Right lung (tissue), 5 donors: Measurements from ENCODE around the gene USP48. TPM values are rescaled to one million over a fixed set of nuclear protein-coding genes. Genes with fewer than 3 reads are reported as not detected.

Experiments used
- DNase-seq, 2 donors: peaks; one replicate each; pipeline ENCODE4 v3.0.0-alpha.2; 2013
- polyA plus RNA-seq, 5 donors: library from polyadenylated mRNA; unstranded; fragments of 120-200 nt; gene quantifications; one replicate each; pipeline versions ENCODE4 v1.2.1 to v1.2.3, GENCODE V29; 2013; ENCODE audit warnings: inconsistent platforms in 1 of 5, low replicate concordance in 1 of 5; ENCODE audit not compliant: insufficient read length in 5 of 5, insufficient read depth in 1 of 5

The USP48 gene
- polyA plus RNA-seq, 5 donors: 58.1 to 94.4 (median 83.9) TPM

DNA sequence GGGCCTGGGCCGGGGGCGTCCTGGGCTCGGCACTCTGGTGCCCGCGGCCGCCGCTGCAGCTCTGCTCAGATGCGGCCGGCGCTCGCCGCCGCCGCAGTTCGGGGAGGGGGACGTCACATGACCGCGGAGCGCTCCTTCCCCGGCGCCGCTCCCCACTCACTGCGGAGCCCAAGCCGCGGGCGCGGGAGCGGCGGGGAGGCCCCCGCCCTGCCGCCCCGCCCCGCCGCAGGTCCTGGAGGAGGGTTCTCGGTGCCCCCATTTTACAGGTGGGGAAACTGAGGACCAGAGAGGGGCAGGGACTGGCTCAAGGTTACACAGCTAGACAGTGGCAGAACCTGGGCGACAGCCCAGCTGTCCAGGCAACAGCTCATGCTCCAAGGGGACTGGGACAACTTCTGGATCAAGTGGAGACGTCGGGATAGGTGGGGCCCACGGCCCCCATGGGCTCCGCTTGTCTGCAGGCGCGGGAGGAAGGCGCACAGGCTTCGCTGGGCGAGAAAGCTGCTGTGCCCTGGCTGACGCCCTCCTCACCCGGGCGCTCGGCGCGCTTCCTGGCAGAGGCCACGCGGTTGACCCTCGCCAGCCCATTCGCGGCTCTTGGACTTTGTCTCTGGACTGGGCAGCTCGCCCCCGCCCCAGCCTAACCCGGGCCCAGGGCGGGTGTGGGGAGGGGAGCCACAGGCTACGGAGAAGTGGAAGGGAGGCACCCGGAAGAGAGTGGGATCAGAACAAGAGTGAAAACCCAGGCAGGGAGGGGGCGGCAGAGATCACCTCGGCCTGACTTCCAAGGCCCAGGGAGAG lies 113.5 kb downstream of the USP48 start, which contains the start of gene RAP1GAP:
RAP1GAP (minus strand) TSS at position 100 of the 801 bp plus-strand sequence. CDS start 49,325 bp downstream, outside the sequence.
- DNase-seq: no peak

DNA sequence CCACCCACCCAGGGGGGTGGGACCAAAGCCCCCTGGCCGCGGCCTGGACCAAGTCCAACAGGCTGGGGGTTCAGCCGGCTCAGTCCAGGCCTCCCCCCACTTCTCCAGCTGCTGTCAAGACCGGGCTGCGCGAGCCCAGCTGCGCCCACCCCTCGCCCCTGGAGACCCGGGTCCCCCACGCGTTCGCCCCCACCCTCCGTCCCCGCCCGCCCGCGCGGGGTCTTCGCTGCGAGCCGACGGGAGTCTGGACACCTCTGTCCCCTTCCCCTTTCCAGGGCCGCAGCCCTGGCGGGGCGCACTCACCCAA lies 114.0 kb downstream of the USP48 start:
- DNase-seq: no peak

DNA sequence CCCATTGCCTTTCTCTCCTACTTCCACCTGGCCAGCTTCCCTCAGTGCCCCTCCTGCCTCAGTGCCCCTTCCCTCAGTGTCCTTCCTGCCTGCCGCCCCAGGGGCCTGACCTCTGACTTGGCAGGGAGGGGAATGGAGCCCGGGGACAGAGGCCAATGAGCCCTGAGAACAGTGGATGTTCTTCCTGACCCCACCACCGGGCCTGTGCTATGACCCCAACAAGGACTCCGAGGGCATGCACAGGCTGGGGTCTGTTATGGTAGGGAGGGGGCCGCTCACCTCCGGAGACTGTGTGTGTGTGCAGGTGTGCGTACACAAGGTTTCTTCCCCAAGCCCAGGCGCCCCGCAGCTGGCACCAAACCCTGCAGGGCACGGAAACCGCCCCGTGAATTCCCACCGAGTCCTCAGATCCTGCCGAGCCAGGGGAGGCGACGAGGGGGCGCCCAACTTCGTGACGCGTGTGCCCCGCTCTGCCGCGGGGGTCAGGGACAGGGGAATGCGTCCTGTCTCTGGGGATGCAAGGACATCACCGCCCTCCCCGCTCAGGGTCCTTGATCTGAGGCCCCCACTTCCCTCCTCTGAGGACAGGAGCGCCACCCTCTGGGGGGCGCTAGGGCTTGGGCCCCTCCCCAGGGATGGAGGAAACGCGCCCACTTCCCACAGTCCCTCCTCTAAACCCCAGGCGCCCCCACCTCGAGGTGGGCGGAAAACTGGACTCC lies 114.6 kb downstream of the USP48 start:
- DNase-seq: no peak

DNA sequence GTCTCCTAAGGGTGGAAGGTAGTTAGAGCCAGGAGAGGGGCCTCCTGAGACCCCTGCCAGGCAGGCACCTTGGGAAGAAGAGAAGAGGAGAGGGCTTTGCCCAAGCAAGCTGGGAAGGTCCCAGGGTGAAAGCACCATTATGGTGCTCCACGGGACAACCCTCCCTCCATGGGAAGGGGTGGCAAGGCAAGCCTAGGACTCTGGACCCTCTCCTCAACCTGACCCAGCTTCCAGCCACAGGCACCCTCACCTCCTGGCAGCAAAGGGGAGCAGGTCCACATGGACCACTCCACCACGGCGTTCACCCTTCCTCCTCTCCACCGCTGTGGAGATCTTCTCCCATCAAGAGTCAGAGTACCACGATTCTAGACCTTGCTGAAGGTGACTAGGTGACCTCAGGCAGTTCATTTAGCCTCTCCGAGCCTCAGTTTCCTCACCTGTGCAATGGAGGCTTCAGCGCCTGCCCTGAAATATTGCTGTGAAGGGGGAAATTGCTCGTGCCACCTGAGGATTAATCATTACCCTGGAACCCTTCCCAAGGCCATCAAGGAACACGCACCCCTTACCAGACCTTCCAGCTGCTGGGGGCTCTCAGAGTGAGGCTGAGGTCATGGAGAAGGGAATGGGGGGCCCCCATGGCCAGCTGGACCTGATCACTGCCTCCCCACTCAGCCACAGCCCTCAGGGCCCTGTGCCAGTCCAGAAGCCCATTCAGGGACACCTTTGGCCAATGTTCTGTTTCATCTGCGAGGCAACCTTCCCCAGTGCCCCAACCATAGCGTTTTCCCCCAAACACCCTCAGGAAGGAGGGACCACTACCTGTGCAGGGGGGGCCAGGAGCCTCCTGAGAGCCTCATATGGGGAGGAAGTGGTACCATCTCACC lies 115.4 kb downstream of the USP48 start:
- DNase-seq: no peak

DNA sequence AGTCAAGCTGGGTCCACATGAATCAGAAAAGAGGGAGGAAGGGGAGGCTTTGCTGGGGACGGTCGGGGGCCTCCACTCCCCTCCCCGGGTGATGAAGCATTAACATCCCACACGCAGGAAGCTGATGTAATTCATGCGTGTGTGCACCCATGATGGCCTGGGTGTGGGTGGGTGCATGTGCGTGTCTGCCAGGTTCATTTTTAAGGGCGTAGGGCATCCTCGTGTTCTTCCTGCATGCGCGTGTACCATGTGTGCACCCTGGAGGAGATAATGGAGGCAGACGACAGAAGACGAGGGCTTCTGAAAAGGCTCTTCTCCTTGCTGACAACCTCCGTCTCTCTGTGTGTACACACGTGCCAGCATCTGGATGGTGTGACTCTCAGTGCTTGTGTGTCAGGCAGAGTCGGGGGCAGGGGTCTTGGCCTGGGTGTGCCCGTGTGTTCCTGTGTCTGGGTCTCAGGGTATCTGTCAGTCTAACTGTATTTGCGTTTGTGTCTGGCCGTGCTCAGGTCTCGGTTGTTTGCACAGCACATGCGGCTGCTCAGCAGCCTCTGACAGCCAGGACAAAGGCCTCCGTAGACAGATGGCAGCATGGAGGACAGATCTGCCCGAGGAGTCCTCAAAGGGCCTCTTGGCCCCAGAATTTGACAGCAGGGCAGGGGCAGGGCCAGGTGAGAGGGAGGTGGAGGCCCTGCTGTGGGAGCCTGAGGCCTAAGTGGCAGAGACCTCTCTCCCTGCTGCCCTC lies 116.2 kb downstream of the USP48 start:
- no peak for DNase-seq

DNA sequence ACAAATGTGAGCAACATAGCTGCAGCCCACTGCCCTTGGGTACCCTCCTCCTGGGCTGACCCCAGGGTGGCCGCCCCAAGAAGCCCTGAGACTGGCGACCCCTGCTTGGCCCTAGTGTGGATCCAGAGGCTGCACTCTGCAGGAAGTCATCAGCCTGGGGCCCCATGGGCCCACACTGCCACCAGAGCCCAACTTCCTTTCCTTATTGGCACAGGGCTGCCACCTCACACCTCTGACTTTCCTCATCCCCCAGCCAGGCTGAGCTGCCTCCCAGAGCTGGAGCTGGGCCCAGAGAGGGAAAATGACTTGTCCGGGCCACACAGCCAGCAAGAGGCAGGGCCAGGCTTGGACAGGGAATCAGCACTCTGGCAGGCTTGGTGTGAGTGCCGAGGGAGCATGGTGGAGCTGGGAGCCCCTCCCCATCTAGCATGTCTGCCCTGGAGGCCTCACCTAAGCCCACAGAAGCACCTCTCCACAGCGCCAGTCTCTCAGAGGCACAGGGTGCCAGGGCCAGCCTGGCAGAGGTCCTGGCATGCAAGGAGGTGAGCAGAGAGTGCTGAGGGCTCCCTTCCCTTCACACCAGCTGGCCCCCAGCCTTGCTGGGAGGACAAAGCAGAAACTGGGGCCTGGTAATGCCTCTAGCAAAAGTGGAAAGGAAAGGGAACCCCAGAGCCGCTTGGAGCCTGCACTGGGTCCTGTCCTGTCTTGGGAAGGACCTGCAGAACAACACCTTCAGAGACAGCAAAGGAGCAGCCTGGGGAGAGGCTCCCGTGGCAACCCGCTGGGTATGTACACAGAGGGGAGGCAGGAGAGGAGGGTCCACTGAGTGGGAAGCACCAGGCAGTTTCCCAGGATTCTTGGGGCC lies 117.0 kb downstream of the USP48 start:
- no peak for DNase-seq

DNA sequence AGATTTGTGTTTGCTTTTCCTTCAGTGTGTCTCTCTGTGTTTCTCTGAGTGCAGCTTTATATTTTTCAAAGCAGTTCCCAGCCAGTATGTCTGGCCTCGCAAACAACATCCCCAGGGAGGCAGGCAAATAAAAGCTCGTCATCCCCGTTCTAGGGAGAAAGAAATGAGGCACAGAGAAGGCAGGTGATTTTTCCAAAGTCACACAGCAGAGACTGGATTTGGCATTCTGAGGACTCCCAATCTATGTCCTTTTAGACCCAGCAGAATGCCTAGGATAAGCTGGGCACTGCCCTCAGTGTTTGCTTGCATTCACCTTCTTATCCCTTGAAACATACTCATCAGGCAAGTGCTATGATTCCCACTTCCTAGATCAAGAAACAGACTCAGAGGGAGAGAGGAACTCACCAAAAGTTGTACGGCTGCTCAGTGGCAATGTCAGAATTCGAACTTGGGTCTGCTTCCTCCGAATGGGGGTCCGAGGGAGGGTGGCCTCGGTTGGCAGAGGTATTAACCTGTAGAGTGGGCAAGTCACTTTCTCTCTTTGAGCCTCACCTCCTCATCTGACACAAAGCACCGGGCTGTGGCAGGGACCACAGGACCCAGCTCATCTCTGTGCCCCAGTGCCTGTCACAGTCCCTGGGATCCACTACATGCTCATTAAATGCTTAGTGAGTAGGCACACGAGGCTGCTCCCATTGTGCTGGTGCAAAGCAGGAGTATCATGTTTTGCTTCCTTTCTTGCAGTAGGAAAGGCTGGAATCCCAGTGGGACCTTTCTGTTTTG lies 118.0 kb downstream of the USP48 start:
- no peak for DNase-seq

DNA sequence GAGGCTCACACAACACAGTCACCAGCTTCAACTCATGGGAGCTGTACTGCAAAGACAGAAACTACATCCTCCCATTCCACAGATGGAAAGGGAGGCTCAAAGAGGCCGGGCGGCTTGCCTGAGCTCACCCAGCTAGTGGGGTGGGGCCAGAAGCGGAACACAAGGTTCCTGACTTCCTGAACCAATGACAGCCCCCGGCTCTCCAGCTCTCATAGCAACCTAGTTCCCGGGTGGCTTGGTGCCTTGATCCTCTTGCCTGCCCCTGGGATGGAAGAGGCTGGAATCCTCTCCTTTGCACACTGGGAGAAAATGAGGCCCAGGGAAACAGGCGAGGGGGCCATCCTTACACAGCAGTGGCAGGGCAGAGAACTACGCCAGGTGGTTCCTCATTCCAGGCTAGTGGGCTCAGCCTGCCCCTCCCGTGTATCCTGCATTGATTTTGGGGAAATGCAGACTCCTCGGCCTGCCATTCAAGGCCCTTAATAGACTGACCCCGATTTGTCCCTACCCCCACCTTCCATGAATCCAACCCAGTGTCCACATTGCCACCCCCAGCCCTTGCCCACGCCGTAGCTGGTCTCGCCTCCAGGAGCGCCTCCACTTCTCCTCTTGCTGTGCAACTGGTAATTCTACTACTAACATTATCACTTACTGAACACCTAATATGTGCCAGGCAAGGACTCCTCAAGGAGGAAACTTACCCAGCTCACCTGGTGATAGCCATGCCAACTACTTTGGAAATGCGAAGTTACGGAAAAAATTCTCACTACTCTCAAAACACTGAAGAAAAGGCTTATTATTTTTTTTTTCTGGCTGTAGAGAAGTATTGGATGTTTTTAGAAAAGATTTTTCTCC lies 118.8 kb downstream of the USP48 start:
- DNase-seq: no peak

DNA sequence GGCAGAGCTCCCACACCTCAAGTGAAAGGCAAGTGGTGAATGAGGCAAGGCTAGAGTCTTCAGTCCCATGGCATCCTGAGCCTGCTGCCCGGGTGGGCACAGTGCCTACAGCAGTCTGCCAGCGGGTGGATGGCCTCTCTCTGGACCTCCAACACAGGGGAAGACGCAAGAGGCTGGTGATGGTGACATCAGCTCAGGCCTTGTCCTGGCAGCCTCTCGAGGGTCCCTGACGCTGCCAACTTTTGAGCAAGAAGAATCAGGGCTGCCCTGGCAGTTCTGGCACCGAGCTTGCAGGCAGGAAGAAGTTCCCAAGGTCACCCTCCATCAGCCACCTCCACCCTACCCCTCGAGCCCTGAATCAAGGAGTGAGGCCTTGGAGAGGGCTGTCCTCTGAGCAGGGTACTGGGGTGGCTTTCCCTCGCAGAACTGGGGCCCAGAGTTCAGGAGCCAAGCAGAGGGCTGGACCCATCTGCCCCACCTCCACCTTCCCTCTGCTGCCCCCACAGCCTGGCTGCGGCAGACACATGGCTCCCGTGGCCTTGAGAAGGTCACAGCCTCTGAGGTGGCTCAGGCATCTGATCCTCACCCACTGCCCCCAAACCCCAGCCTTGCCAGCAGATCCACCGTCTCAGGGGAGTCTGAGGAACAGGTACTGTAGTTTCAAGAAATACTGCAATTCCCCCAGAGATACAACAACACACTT lies 119.5 kb downstream of the USP48 start:
- no peak for DNase-seq

DNA sequence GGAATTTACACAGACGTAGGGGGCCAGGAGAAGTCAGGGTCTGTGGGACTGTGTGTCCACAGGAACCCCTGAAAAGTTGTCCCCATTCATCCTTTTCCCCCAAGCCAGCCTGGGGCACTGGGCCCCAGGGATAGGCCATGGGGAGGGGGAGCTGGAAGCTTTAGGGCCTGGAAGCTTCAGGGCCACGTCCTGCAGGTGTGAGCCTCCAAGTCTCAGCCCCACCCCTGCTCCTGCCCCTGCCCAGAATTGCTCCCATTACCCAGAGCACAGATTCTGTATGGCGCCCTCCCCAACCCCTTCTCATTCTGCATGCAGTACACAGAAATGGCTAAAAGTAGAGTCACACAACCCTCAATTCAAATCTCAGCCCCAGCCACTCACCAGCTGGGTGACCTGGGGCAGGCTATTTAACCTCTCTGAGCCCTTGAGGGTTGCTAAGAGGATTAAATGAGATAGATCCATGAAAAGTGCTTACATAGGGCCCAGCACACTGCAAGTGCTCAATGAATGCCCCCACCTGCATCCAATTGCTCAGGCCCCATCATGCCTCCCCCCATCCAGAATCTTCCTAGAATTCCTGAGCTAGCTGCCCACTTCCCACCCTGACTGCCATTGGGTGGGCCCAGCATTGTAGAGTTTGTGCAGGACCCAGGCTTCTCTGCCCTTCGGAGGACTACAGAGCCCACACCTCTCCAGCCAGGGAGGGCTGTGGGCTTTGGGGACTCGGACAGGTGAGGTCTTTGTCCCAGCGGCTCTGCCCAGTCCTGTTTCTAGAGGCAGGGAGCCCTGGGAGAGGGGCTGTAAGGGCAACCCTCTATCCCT lies 120.3 kb downstream of the USP48 start:
- no peak for DNase-seq

DNA sequence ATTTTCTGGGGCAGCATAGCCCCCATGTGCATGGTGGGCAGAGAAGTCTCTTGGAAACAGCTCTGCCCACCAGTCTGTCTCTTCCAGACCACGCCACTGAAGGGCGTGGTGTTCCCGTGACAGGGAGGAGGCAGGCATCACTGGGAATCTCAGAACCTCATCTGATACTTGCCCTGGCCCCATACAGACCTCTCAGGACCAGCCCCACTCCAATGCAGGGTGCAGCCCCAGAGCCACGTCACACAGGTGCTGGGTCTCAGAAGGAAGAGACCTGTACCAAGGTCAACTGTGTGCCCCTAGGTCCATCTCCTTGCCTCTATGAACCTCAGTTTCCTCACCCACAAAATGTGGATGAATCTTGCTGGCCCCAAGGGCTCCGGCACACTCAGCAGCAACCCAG lies 121.1 kb downstream of the USP48 start:
- no peak for DNase-seq

DNA sequence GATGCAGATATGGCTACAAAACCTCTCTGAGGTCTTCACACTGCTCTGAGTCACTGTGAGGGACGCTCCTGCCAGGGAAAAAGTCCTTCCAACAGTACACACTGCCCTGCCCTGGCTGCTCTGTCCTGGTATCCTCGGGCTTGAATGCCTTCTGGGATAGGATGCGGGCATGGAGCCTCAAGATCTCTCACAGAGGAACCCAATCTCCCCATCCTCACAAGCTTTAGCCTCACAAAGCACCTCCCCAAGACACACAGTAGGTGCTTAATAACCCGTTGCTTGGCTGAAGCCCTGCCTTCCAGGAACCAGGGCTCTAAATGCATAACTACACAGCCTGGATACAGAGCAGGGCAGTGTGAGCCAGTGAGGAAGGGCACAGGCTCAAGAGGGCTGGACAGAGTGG lies 123.0 kb downstream of the USP48 start:
- no peak for DNase-seq

DNA sequence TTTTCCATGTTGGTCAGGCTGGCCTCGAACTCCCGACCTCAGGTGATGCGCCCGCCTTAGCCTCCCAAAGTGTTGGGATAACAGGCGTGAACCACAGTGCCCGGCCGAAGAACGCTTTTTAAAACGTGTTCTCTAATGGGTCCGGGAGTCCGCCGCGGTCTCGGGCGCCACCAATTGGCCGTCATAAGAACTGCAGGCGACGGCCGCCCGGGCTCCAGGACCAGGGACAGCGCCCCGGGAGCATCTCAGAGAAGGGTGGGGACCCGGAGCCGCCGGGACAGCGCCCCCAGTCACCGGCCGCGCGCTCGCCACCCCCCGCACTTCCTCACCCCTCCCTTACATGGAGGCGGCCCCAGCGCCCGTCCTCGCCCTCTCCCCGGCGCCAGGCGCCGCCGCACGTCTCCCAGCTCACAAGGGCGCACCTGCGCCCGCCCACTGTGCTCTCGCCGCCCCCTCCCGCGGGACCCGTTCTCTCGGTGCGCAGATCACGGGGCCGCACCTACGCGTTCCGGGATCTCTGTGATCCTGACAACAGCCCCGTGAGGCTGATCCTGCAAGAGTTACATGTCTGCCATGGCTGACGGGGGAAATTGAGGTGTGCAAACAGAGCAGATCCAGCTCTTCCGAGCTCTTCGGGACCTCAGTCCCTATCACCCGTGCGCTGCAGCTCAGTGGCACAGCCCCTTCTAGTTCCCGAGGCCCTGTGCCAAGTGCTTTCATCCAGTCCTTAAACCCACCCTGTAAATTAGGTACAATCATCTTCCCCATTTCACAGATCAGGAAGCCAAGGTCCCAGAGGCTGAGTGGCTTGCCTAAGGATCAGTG lies 123.6 kb downstream of the USP48 start:
- DNase-seq: peak; percentile 68 to 73

DNA sequence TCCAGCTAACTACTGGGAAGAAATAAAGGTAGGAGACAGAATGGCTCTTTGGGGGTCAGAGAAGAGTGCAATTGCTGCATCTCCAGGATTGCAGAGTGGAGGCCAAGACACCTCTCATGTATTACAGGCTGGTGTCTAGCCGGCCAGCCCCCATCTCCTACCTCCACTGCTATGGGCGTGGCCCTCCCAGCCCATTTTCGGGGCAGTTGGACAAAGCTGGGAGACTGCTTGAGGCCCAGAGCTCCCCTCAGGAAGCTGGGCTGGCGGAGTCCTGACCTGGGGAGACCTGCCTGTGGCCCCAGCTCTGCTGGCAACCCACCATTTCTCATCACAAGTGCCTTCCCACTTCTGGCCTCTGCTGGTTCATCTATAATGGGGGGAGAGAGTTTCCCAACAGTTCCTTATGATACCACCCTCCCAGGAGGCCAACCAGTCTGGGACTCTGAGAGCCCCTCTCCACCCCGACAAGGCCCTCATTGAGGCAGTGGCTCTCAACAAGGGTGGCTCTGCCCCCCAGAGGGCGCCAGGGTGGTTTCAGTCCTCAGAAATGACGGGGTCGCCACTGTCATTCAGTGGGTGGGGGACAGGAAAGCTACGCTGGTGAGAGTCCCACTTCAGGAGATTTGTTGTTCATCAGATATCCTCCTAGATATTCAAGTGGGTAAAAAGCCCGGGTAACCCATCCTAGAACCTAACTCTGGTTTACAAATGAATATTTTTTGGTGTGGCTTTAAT lies 125.3 kb downstream of the USP48 start:
- DNase-seq: no peak

DNA sequence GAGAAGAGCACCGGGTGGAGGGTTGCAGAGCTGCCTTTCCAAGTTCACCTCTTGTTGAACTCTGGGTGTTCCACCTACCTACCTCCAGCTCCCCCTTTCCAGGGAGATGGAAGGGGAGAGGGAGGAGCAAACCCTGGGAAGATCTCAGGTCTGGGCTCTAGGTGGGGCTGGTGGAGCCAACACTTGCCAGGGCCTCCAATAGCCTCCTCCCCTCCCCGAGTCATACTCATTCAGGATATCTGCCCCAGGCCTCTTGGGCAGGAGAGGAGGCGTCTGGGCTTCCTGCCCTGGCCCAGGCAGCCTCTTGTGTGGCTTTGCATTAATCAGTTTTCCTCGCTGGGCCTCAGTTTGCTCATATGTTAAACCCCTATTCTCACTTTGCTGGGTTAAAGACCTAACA lies 127.2 kb downstream of the USP48 start:
- DNase-seq: no peak

DNA sequence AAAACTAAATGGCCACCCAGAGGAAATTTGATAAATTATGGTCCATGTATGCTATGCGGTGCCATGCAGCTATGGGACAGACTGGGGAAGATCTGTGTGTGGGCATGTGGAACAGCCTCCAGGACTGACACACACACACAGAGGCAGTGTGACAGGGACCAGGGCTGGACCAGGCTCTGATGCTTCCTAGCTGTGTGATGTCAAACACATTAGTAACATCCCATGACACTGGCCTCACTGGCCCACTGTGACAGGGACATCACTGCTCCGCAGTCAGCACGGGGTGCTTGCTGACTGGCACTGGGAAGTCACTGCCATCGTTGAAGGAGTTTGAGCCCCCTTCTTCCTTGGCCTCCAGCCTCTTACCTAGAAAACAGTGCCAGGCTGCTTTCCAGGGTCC lies 127.7 kb downstream of the USP48 start:
- DNase-seq: no peak
